Measurements from ENCODE around the gene CRMP1. TPM values are rescaled to one million over a fixed set of nuclear protein-coding genes. Genes with fewer than 3 reads are reported as not detected.
"Not testable (repeated sequence)": the region's sequence is repeated elsewhere in the genome, so short reads cannot be mapped to it uniquely, and the experiment has no call there.

Gene CRMP1
- total RNA-seq, 1 donor from 2014 or later = 15.4 TPM

DNA sequence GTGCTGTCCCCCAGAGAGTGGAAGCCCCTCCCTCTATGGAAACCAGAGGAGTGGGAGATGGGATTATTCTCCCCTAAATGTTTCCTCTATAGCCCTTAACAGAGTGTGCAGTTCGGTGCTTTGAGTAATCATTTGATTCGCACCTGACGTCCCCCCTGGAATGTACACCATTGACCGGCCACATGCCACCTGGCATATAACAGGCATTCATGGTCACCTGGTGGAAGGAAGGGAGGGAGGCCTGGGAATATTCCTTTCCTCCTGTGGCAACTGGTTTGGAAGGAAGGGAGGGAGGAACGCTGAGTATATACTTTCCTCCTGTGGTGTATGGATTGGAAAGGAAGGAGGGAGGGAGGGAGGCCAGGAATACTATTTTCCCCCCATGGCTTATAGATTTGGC, 77.2 kb downstream of the CRMP1 start:
- TF ChIP-seq, protein P1, sequence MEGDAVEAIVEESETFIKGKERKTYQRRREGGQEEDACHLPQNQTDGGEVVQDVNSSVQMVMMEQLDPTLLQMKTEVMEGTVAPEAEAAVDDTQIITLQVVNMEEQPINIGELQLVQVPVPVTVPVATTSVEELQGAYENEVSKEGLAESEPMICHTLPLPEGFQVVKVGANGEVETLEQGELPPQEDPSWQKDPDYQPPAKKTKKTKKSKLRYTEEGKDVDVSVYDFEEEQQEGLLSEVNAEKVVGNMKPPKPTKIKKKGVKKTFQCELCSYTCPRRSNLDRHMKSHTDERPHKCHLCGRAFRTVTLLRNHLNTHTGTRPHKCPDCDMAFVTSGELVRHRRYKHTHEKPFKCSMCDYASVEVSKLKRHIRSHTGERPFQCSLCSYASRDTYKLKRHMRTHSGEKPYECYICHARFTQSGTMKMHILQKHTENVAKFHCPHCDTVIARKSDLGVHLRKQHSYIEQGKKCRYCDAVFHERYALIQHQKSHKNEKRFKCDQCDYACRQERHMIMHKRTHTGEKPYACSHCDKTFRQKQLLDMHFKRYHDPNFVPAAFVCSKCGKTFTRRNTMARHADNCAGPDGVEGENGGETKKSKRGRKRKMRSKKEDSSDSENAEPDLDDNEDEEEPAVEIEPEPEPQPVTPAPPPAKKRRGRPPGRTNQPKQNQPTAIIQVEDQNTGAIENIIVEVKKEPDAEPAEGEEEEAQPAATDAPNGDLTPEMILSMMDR (IDR thresholded peaks at IDR 0.05; ENCODE audit: insufficient read depth, low read length, poor library complexity, severe bottlenecking) = no peak
- no peak for DNase-seq (ENCODE audit: low read depth)
- no peaks in the 10 kb centered on the region for H3K27me3 ChIP-seq (ENCODE audit: control insufficient read depth, insufficient read depth, low read length)
- H3K4me3 ChIP-seq (ENCODE audit: low read depth, low read length) = no peak overlapping the region
- peaks cover 2% of the 10 kb centered on the region for H3K36me3 ChIP-seq (ENCODE audit: control insufficient read depth, insufficient read depth, low read length)

DNA sequence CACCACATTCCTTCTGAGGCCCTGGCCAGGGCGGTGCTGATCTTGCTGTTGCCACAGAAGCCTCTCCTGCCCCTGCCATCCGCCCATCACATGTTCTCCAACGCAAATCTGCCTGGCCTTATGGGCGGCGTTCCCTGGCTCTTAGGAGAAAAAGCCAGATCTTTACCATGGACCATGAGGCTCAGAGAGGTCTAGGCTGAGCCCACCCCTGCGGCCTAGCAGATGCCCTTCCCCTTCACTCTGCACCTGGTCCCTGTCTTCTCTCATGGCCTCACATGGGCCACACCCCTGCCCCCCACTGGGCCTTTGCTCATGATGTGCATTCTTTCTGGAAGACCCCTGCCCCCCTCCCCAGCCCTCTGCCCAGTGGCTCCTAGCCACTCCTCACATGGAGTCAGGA, 78.5 kb downstream of the CRMP1 start:
- Histone ChIP-seq H3K36me3 (ENCODE audit: control insufficient read depth, insufficient read depth, low read length) (peaks cover 4% of the 10 kb centered on the region), H3K27me3 (ENCODE audit: control insufficient read depth, insufficient read depth, low read length) (no peaks in the 10 kb centered on the region), H3K4me3 (ENCODE audit: low read depth, low read length) (no peak overlapping the region)
- no peak for DNase-seq (ENCODE audit: low read depth)
- TF ChIP-seq, protein P1 (IDR thresholded peaks at IDR 0.05; ENCODE audit: insufficient read depth, low read length, poor library complexity, severe bottlenecking) = no peak

DNA sequence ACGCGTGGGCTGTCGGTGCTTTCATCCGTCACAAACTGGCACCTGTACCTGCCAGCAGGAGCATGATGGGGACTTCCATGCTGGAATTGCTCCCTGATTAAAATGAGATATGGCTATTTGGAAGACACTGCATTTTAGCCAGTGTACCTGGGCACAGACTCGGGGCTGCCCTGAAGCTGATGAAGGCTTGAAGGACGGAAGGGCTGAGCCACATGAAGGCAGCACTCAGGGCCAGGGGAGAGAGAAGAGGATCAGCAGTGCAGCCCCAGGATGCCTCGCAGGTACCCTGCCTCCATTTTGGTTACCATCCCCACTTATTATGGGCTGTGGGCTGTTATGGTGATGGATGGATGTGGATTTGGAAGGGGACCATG, 79.0 kb downstream of the CRMP1 start:
- TF ChIP-seq, protein P1 (IDR thresholded peaks at IDR 0.05; ENCODE audit: insufficient read depth, low read length, poor library complexity, severe bottlenecking) = no peak
- Histone ChIP-seq H3K36me3 (ENCODE audit: control insufficient read depth, insufficient read depth, low read length) (peaks cover 3% of the 10 kb centered on the region), H3K27me3 (ENCODE audit: control insufficient read depth, insufficient read depth, low read length) (no peaks in the 10 kb centered on the region), H3K4me3 (ENCODE audit: low read depth, low read length) (no peak overlapping the region)
- DNase-seq (ENCODE audit: low read depth) = no peak

DNA sequence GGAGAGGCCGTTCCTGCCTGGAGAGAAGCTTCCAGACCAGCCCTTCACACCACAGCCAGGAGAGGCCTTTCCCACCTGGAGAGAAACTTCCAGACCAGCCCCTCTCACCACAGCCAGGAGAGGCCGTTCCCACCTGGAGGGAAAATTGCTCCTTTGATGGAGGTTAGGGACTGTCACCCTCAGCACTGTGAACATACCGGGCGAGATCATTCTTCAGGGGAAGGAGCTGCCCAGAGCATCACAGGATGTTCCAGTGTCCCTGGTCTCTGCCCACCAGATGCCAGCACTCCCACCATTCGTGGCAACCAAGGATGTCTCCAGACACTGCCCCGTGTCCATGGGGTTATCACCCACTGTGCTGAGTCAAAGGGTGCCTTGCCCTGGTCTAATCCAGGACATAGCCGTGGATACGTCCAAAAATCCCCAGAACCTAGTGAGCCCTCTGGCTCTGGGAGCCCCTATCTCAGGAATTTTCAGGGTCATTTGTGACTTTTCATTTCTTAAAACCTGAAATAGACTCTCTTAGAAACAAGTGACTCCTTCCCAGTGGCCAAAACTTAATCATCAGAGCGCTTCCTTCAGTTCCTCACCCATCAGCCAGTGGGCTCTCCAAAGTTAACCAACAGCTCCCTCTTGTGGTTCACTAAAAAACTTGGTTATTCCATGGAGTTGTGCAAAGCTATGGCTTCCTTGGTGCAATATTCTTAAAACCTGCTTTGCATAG, 80.2 kb downstream of the CRMP1 start:
- Histone ChIP-seq H3K27me3 (ENCODE audit: control insufficient read depth, insufficient read depth, low read length) (no peaks in the 10 kb centered on the region), H3K36me3 (ENCODE audit: control insufficient read depth, insufficient read depth, low read length) (peaks cover 3% of the 10 kb centered on the region), H3K4me3 (ENCODE audit: low read depth, low read length) (no peak overlapping the region)
- TF ChIP-seq, protein P1 (IDR thresholded peaks at IDR 0.05; ENCODE audit: insufficient read depth, low read length, poor library complexity, severe bottlenecking) = peak; percentile 61
- DNase-seq (ENCODE audit: low read depth) = peak; percentile 21

DNA sequence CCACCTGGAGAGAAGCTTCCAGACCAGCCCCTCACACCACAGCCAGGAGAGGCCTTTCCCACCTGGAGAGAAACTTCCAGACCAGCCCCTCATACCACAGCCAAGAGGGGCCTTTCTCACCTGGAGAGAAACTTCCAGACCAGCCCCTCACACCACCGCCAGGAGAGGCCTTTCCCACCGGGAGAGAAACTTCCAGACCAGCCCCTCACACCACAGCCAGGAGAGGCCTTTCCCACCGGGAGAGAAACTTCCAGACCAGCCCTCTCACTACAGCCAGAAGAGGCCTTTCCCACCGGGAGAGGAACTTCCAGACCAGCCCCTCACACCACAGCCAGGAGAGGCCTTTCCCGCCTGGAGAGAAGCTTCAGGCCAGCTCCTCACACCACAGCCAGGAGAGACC, 80.8 kb downstream of the CRMP1 start:
- not testable (repeated sequence) for H3K36me3 ChIP-seq (ENCODE audit: control insufficient read depth, insufficient read depth, low read length); H3K27me3 ChIP-seq (ENCODE audit: control insufficient read depth, insufficient read depth, low read length); DNase-seq (ENCODE audit: low read depth); H3K4me3 ChIP-seq (ENCODE audit: low read depth, low read length)

DNA sequence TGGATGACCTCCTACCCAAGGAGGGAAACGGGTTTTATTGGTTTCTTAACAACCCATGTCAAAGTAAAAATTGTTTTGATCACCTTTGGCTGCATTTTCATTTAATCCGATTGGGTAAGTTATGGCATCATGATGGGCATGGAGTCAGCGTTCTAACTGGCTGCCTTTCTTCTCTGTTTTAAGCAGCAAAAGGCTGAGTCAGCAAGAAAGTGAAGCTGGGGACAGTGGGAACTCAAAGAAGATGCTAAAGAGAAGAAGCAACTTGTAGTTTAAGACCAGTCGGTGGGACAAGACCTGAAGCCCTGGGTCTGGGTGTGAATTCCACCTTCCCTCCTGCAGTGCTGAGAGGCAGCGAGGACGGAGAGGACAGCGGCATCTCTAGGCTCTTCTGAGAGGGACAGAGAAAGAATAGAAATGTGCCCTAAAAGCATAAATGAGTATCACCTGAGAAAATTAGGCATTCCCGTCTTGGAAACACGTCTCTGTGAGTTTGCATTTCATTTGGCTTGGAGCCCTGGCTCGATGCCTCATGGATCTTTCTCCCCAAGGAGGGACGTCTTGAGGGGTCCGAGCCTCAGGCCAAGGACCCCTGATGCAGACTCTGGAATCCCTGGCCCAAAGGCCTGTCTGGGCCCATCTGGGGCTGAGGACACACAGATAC, 82.0 kb downstream of the CRMP1 start:
- Histone ChIP-seq H3K27me3 (ENCODE audit: control insufficient read depth, insufficient read depth, low read length) (no peaks in the 10 kb centered on the region), H3K4me3 (ENCODE audit: low read depth, low read length) (no peak overlapping the region), H3K36me3 (ENCODE audit: control insufficient read depth, insufficient read depth, low read length) (peaks cover 3% of the 10 kb centered on the region)
- no peak for DNase-seq (ENCODE audit: low read depth)
- TF ChIP-seq, protein P1 (IDR thresholded peaks at IDR 0.05; ENCODE audit: insufficient read depth, low read length, poor library complexity, severe bottlenecking) = no peak
